HS-27A (cell line): ENCODE results near the gene LEPR.
"Not testable (repeated sequence)": the region's sequence is repeated elsewhere in the genome, so short reads cannot be mapped to it uniquely, and the experiment has no call there.

Experiments used
- DNase-seq: peaks from one replicate; pipeline ENCODE4 v3.0.0-alpha.2; 2012; ENCODE audit warnings: low read depth, missing footprints

The LEPR gene

GRCh38 chr1:65435987-65436386 lies 15.5 kb downstream of the LEPR start:
- no peak for DNase-seq

- no peak for DNase-seq
These were observed 17.1 kb downstream of the LEPR start for GRCh38 chr1:65437616-65438015.

- DNase-seq, result no peak
These were observed 19.9 kb downstream of the LEPR start for GRCh38 chr1:65440322-65440900.

GRCh38 chr1:65440915-65441314 lies 20.4 kb downstream of the LEPR start:
- no peak for DNase-seq

GRCh38 chr1:65441464-65441863 lies 21.0 kb downstream of the LEPR start:
- DNase-seq, result no peak

GRCh38 chr1:65442442-65442841 lies 22.0 kb downstream of the LEPR start:
- no peak for DNase-seq

GRCh38 chr1:65443647-65444046 lies 23.2 kb downstream of the LEPR start:
- DNase-seq, result no peak

- DNase-seq, result no peak
These were observed 23.7 kb downstream of the LEPR start for GRCh38 chr1:65444128-65444640.

GRCh38 chr1:65445837-65446236 lies 25.4 kb downstream of the LEPR start:
- DNase-seq, result no peak

GRCh38 chr1:65449214-65449823 lies 28.9 kb downstream of the LEPR start:
- no peak for DNase-seq

- DNase-seq, result not testable (repeated sequence)
These were observed 35.2 kb downstream of the LEPR start for GRCh38 chr1:65455678-65456077.

- no peak for DNase-seq
These were observed 36.0 kb downstream of the LEPR start for GRCh38 chr1:65456481-65456880.

- DNase-seq, result no peak
These were observed 37.4 kb downstream of the LEPR start for GRCh38 chr1:65457868-65458267.

- no peak for DNase-seq
These were observed 38.4 kb downstream of the LEPR start for GRCh38 chr1:65458730-65459396.

GRCh38 chr1:65459397-65459768 lies 38.9 kb downstream of the LEPR start:
- peak; percentile 46 for DNase-seq

GRCh38 chr1:65465837-65466236 lies 45.4 kb downstream of the LEPR start:
- DNase-seq, result not testable (repeated sequence)

GRCh38 chr1:65467536-65467935 lies 47.1 kb downstream of the LEPR start:
- DNase-seq, result peak; percentile 42

- DNase-seq, result no peak
These were observed 48.8 kb downstream of the LEPR start for GRCh38 chr1:65469126-65469888.

GRCh38 chr1:65469889-65470340 lies 49.4 kb downstream of the LEPR start:
- peak; percentile 50 for DNase-seq
